A673 (cell line): ENCODE results near the gene RAB33A. TPM values are rescaled to one million over a fixed set of nuclear protein-coding genes. Genes with fewer than 3 reads are reported as not detected.

ENCODE experiments used
- BruUV-seq: library from RNA; stranded (reverse); fragments of 400-500 nt; replicated peaks from 2 replicates; lab custom pipeline; 2021; lab: Mats Ljungman, UMichigan
- CTCF ChIA-PET: fragments of 300-600 bp; sonication (Branson Sonifier 250); formaldehyde crosslinking; loops from one replicate; lab custom pipeline; 2022; ENCODE audit warnings: antibody characterized with exemption; lab: Charles Lee
- POLR2A ChIA-PET: fragments of 300-600 bp; sonication (Branson Sonifier 250); formaldehyde crosslinking; loops from one replicate; lab custom pipeline; 2022; ENCODE audit warnings: antibody characterized with exemption; ENCODE audit not compliant: low non-redundant PET; lab: Charles Lee
- DNase-seq: peaks from one replicate; pipeline ENCODE4 v3.0.0-alpha.2; 2015; ENCODE audit warnings: low spot score
- H3K27ac ChIP-seq: fragments of 200-600 bp; sonication (generic); 2 replicates; pipeline ENCODE4 v1.5.1; 2016; ENCODE audit warnings: mixed run types, low read depth, mild to moderate bottlenecking, mixed read lengths, antibody characterized with exemption, low read length; ENCODE audit not compliant: poor library complexity, severe bottlenecking
- H3K27me3 ChIP-seq: fragments of 200-600 bp; sonication (generic); replicated peaks from 2 replicates; pipeline ENCODE4 v1.6.1; 2017; ENCODE audit warnings: mixed run types, low read depth, mild to moderate bottlenecking, mixed read lengths, antibody characterized with exemption, low read length; ENCODE audit not compliant: insufficient read depth, poor library complexity
- H3K36me3 ChIP-seq: fragments of 200-600 bp; sonication (generic); 2 replicates; pipeline ENCODE4 v1.6.1; 2016; ENCODE audit warnings: mixed run types, mild to moderate bottlenecking, mixed read lengths, antibody characterized with exemption, low read length; ENCODE audit not compliant: insufficient read depth, poor library complexity, severe bottlenecking
- H3K4me1 ChIP-seq: fragments of 200-600 bp; sonication (generic); 2 replicates; pipeline ENCODE4 v1.6.1; 2017; ENCODE audit warnings: mixed run types, mild to moderate bottlenecking, mixed read lengths, antibody characterized with exemption, low read length; ENCODE audit not compliant: insufficient read depth, poor library complexity, severe bottlenecking
- H3K4me3 ChIP-seq: fragments of 200-600 bp; sonication (generic); 2 replicates; pipeline ENCODE4 v1.5.1; 2016; ENCODE audit warnings: low read depth, mixed run types, mild to moderate bottlenecking, mixed read lengths, low read length; ENCODE audit not compliant: poor library complexity, severe bottlenecking
- H3K9me3 ChIP-seq: fragments of 200-600 bp; sonication (generic); 2 replicates; pipeline ENCODE4 v1.6.1; 2016; ENCODE audit warnings: mixed run types, low read depth, mild to moderate bottlenecking, mixed read lengths, antibody characterized with exemption, low read length; ENCODE audit not compliant: poor library complexity, severe bottlenecking
- EZH2 ChIP-seq: fragments of 200-600 bp; sonication (generic); IDR thresholded peaks from 2 replicates; pipeline ENCODE4 v1.6.1; 2017; ENCODE audit warnings: borderline replicate concordance, low read depth, mild to moderate bottlenecking, mixed read lengths, antibody characterized with exemption, low read length; ENCODE audit not compliant: poor library complexity, severe bottlenecking
- intact Hi-C: fragments of 100-400 bp; cut with micrococcal nuclease; formaldehyde crosslinking; loops from one replicate; pipeline ENCODE4 v1.10.0; 2022; ENCODE audit not compliant: unreplicated experiment
- total RNA-seq: library from RNA; stranded (reverse); gene quantifications from 2 replicates; pipeline ENCODE4 v1.2.3, GENCODE V29; 2021
- TF ChIP-seq, protein P1 (sequence below): fragments of 300-800, 200-600 bp; sonication (generic); conservative IDR thresholded peaks from 2 replicates; pipeline ENCODE4 v1.5.1; 2017; ENCODE audit warnings: low read depth, mild to moderate bottlenecking, antibody characterized with exemption, low read length, moderate library complexity, mixed read lengths

RAB33A gene
- total RNA-seq, 1 experiment from 2014 or later = 4.8 TPM

DNA sequence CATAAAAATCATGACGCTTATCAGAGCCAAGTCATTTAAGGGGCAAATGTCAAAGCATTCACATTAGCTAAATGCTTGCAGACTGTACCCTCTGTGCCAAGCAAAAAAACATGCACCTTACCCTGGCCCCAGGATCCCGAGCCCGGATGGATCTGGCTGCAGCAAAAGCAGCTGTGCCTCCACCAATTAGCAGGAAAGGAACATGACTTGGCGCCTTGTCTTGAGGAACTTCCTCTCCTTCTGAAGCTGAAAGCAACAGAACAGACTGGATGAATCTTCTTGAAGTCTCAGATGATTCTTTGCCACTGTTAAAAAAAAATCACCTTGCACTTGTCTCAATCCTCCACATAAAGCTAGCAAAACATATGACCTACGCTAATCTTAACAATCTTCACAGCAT lies 24.1 kb upstream of the RAB33A start:
- Histone ChIP-seq H3K4me1 (no peaks in the 10 kb centered on the region), H3K36me3 (peaks cover 27% of the 10 kb centered on the region), H3K27me3 (no peaks in the 10 kb centered on the region), H3K4me3 (no peak overlapping the region), H3K27ac (no peak overlapping the region), H3K9me3 (no peaks in the 10 kb centered on the region)
- CTCF ChIA-PET = no interaction called here
- DNase-seq = no peak
- intact Hi-C loops = no loop called here
- POLR2A ChIA-PET = no interaction called here
- no TSS peak for BruUV-seq
- TF ChIP-seq EZH2 = no peak
- TF ChIP-seq, protein P1, sequence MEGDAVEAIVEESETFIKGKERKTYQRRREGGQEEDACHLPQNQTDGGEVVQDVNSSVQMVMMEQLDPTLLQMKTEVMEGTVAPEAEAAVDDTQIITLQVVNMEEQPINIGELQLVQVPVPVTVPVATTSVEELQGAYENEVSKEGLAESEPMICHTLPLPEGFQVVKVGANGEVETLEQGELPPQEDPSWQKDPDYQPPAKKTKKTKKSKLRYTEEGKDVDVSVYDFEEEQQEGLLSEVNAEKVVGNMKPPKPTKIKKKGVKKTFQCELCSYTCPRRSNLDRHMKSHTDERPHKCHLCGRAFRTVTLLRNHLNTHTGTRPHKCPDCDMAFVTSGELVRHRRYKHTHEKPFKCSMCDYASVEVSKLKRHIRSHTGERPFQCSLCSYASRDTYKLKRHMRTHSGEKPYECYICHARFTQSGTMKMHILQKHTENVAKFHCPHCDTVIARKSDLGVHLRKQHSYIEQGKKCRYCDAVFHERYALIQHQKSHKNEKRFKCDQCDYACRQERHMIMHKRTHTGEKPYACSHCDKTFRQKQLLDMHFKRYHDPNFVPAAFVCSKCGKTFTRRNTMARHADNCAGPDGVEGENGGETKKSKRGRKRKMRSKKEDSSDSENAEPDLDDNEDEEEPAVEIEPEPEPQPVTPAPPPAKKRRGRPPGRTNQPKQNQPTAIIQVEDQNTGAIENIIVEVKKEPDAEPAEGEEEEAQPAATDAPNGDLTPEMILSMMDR = no peak

- Histone ChIP-seq H3K27ac (no peak overlapping the region), H3K27me3 (no peaks in the 10 kb centered on the region), H3K9me3 (no peaks in the 10 kb centered on the region), H3K36me3 (no peaks in the 10 kb centered on the region), H3K4me1 (no peaks in the 10 kb centered on the region), H3K4me3 (no peak overlapping the region)
- POLR2A ChIA-PET = no interaction called here
- BruUV-seq = no TSS peak
- no peak for DNase-seq
- intact Hi-C loops = no loop called here
- TF ChIP-seq EZH2 = no peak
- CTCF ChIA-PET = no interaction called here
Measured at GRCh38 chrX:130155564-130155963, 16.2 kb upstream of the RAB33A start.

GRCh38 chrX:130158311-130158710 lies 13.5 kb upstream of the RAB33A start:
- no peak for DNase-seq
- no TSS peak for BruUV-seq
- H3K4me3 ChIP-seq = no peak overlapping the region
- TF ChIP-seq, protein P1 = no peak
- no peak for TF ChIP-seq EZH2
- H3K27me3 ChIP-seq = no peaks in the 10 kb centered on the region
- CTCF ChIA-PET = interaction anchor here (0.6 kb wide), 1 partner anchor 173 kb away, joined by 14 read pairs; no protein-coding TSS in a partner anchor
- no peaks in the 10 kb centered on the region for H3K36me3 ChIP-seq
- H3K27ac ChIP-seq = no peak overlapping the region
- no peaks in the 10 kb centered on the region for H3K4me1 ChIP-seq
- intact Hi-C loops = no loop called here
- no peaks in the 10 kb centered on the region for H3K9me3 ChIP-seq
- POLR2A ChIA-PET = no interaction called here

- H3K4me3 ChIP-seq = no peak overlapping the region
- CTCF ChIA-PET = no interaction called here
- POLR2A ChIA-PET = no interaction called here
- H3K27me3 ChIP-seq = no peaks in the 10 kb centered on the region
- BruUV-seq = no TSS peak
- intact Hi-C loops = no loop called here
- TF ChIP-seq EZH2 = no peak
- TF ChIP-seq, protein P1 = no peak
- H3K27ac ChIP-seq = no peak overlapping the region
- no peak for DNase-seq
- H3K36me3 ChIP-seq = no peaks in the 10 kb centered on the region
- H3K9me3 ChIP-seq = no peaks in the 10 kb centered on the region
- no peaks in the 10 kb centered on the region for H3K4me1 ChIP-seq
Measured at GRCh38 chrX:130159776-130160175, 12.0 kb upstream of the RAB33A start.
